SK-N-SH treated with all-trans-retinoic acid at 6 μM for 48 hours (cell line): ENCODE results near the gene TRIM13.
A peak's percentile ranks its signal among the peaks of the same experiment; 100 is the strongest.
"Not testable (repeated sequence)": the region's sequence is repeated elsewhere in the genome, so short reads cannot be mapped to it uniquely, and the experiment has no call there.

Experiments
- ATAC-seq: fragments of 200-7000 bp; cut with Tn5 transposase; 3 replicates; pipeline ENCODE4 v1.9.1; 2020; ENCODE audit warnings: mild to moderate bottlenecking, moderate library complexity
- ARNTL ChIP-seq: fragments of 450-650 bp; formaldehyde crosslinking; IDR thresholded peaks from 2 replicates; pipeline ENCODE4 v1.5.0; 2020; ENCODE audit warnings: low read depth, mild to moderate bottlenecking, moderate library complexity, borderline replicate concordance
- BACH2 ChIP-seq: fragments of 250-450 bp; sonication (Bioruptor Pico); IDR thresholded peaks from 2 replicates; pipeline ENCODE4 v1.9.0; 2021; ENCODE audit warnings: mild to moderate bottlenecking, borderline replicate concordance
- CREB5 ChIP-seq: fragments of 250-450 bp; sonication (Bioruptor Pico); IDR thresholded peaks from 2 replicates; pipeline ENCODE4 v1.5.1; 2020; ENCODE audit warnings: low read depth, mild to moderate bottlenecking, moderate library complexity
- CSDC2 ChIP-seq: fragments of 250-450 bp; sonication (Bioruptor Pico); IDR thresholded peaks from 2 replicates; pipeline ENCODE4 v1.5.0; 2020; ENCODE audit warnings: mild to moderate bottlenecking, moderate library complexity
- ESRRG ChIP-seq: fragments of 250-450 bp; sonication (Bioruptor Pico); IDR thresholded peaks from 2 replicates; pipeline ENCODE4 v1.6.1; 2021; ENCODE audit warnings: mild to moderate bottlenecking
- OSR1 ChIP-seq: fragments of 250-450 bp; sonication (Bioruptor Pico); IDR thresholded peaks from 2 replicates; pipeline ENCODE4 v1.8.0; 2022; ENCODE audit warnings: moderate library complexity, mild to moderate bottlenecking, inconsistent platforms
- PPARA ChIP-seq: fragments of 250-450 bp; sonication (Bioruptor Pico); IDR thresholded peaks from 2 replicates; pipeline ENCODE4 v1.5.0; 2020; ENCODE audit warnings: mild to moderate bottlenecking, borderline replicate concordance
- RARB ChIP-seq: fragments of 250-450 bp; sonication (Bioruptor Pico); IDR thresholded peaks from 2 replicates; pipeline ENCODE4 v1.8.0; 2021; ENCODE audit warnings: mild to moderate bottlenecking, moderate library complexity
- SNAI2 ChIP-seq: fragments of 250-450 bp; sonication (Bioruptor Pico); IDR thresholded peaks from 2 replicates; pipeline ENCODE4 v1.5.0; 2020; ENCODE audit warnings: mild to moderate bottlenecking, moderate library complexity
- TCF4 ChIP-seq: fragments of 250-450 bp; sonication (Bioruptor Pico); IDR thresholded peaks from 2 replicates; pipeline ENCODE4 v1.8.0; 2021; ENCODE audit warnings: mild to moderate bottlenecking, moderate library complexity, borderline replicate concordance
- TOX ChIP-seq: fragments of 250-450 bp; sonication (Bioruptor Pico); IDR thresholded peaks from 2 replicates; pipeline ENCODE4 v1.8.0; 2021; ENCODE audit warnings: mild to moderate bottlenecking, moderate library complexity, borderline replicate concordance
- ZC3H10 ChIP-seq: fragments of 250-450 bp; sonication (Bioruptor Pico); IDR thresholded peaks from 2 replicates; pipeline ENCODE4 v1.5.1; 2021; ENCODE audit warnings: mild to moderate bottlenecking, moderate library complexity
- ZFP3 ChIP-seq: fragments of 250-450 bp; sonication (Bioruptor Pico); IDR thresholded peaks from 2 replicates; pipeline ENCODE4 v1.5.0; 2020; ENCODE audit warnings: mild to moderate bottlenecking, moderate library complexity
- ZFP30 ChIP-seq: fragments of 450-650 bp; formaldehyde crosslinking; IDR thresholded peaks from 2 replicates; pipeline ENCODE4 v1.5.0; 2022; ENCODE audit warnings: mild to moderate bottlenecking, moderate library complexity
- ZNF565 ChIP-seq: fragments of 450-650 bp; formaldehyde crosslinking; conservative IDR thresholded peaks from 2 replicates; pipeline ENCODE4 v1.5.0; 2020; ENCODE audit warnings: low read depth, mild to moderate bottlenecking, moderate library complexity
- ZNF8 ChIP-seq: fragments of 450-650 bp; formaldehyde crosslinking; IDR thresholded peaks from 2 replicates; pipeline ENCODE4 v1.5.0; 2020; ENCODE audit warnings: mild to moderate bottlenecking, moderate library complexity
- TF ChIP-seq, protein P1 (sequence below): fragments of 250-450 bp; sonication (Bioruptor Pico); IDR thresholded peaks from 2 replicates; pipeline ENCODE4 v1.5.1; 2021; ENCODE audit warnings: mild to moderate bottlenecking, moderate library complexity
- TF ChIP-seq, protein P2 (sequence below): fragments of 250-450 bp; sonication (Bioruptor Pico); IDR thresholded peaks from 2 replicates; pipeline ENCODE4 v1.8.0; 2020; ENCODE audit warnings: mild to moderate bottlenecking, moderate library complexity, borderline replicate concordance
- TF ChIP-seq, protein P3 (sequence below): fragments of 250-450 bp; sonication (Bioruptor Pico); IDR thresholded peaks from 2 replicates; pipeline ENCODE4 v1.8.0; 2021; ENCODE audit warnings: low read depth, mild to moderate bottlenecking, moderate library complexity, borderline replicate concordance
- TF ChIP-seq, protein P4 (sequence below): fragments of 250-450 bp; sonication (Bioruptor Pico); IDR thresholded peaks from 2 replicates; pipeline ENCODE4 v1.5.0; 2020; ENCODE audit warnings: mild to moderate bottlenecking, moderate library complexity

Gene TRIM13

DNA sequence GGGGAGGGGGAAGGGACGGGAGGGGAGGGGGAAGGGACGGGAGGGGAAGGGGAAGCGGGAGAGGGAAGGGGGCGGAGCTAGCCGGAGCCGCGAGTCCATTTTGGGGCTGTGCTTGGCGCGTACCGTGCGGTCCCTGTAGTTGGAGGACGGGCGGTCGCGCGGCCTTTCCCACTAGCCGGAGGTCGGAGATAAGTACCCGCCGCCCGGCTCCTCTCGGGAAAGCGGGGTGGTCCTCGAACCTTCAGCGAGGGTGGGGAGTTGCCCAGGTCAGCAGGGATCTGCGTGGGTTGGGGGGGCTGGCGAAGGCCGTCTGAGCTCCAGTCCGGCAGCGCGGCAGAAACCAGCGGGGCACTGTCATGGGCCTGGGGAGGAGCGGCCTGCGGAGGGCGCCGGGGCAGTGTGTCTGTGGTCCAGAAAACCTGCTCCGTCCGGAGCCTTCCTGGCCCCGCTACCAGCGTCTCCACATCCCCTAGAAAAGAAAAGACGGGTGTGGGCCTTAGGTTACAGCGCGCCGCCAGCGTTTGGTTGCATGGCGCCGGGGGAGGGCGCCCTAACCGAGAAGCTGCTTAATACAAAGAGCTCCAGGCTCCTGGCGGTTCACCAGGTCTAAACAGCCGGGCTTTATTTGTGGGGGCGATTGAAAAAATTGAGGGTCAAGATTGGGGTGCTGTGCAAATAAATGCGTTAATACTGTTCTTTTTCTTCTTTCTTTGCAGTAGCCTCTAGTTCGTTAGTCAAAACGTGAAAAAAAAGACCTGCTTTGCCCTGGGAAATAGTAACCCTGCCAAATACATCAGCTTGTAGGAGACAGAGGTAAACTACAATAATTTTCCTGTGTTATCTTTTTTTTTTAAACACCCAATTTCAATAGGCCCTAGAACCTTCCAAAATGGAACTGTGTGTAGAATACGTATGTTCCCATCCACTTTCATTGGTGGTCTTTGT lies at the start of gene TRIM13:
Gene TRIM13, plus strand, starts transcription at position 92 of the 945 bp plus-strand sequence. CDS start 14,899 bp downstream, outside the sequence.
- peak; percentile 90 for ATAC-seq
- TF ChIP-seq, protein P1, sequence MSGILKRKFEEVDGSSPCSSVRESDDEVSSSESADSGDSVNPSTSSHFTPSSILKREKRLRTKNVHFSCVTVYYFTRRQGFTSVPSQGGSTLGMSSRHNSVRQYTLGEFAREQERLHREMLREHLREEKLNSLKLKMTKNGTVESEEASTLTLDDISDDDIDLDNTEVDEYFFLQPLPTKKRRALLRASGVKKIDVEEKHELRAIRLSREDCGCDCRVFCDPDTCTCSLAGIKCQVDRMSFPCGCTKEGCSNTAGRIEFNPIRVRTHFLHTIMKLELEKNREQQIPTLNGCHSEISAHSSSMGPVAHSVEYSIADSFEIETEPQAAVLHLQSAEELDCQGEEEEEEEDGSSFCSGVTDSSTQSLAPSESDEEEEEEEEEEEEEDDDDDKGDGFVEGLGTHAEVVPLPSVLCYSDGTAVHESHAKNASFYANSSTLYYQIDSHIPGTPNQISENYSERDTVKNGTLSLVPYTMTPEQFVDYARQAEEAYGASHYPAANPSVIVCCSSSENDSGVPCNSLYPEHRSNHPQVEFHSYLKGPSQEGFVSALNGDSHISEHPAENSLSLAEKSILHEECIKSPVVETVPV (CRISPR knock-in tag), result 0 out of 2 replicates have a peak, but pooled peaks have one; percentile 44
- TF ChIP-seq ZNF8 (no peak), ZFP3 (CRISPR knock-in tag) (no peak), OSR1 (CRISPR knock-in tag) (no peak), ZFP30 (CRISPR knock-in tag) (no peak)
- TF ChIP-seq, all 23 proteins: peak for 1

GRCh38 chr13:49948777-49949270 lies 48.0 kb upstream of the TRIM13 start:
- not testable (repeated sequence) for ATAC-seq

GRCh38 chr13:49951754-49952535 lies 44.9 kb upstream of the TRIM13 start:
- TF ChIP-seq ZC3H10, result no peak
- no peak for ATAC-seq

DNA sequence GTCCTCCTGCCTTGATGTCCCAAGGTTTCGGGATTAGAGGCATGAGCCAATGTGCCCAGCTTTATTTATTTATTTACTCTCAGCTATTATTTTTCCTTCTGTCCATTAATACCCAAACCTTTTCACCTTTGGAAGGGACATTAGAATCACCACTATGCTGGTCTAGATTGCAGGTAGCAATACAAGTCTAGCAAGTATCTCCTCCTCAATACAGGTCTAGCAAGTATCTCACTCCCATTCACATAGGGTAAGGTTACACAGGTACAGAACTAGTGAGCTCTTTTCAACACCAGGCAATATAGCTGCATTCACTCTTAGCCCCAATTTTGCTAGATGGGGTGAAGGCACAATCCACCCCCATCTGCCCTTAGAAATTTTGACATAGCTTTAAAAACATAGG lies 43.3 kb upstream of the TRIM13 start:
- no peak for ATAC-seq
- TF ChIP-seq ARNTL (CRISPR knock-in tag), result no peak
- no peak for TF ChIP-seq ZNF8
- TF ChIP-seq, protein P1 (CRISPR knock-in tag), result no peak
- no peak for TF ChIP-seq RARB (CRISPR knock-in tag)
- no peak for TF ChIP-seq ZFP30 (CRISPR knock-in tag)
- no peak for TF ChIP-seq ZNF565
- TF ChIP-seq, protein P2, sequence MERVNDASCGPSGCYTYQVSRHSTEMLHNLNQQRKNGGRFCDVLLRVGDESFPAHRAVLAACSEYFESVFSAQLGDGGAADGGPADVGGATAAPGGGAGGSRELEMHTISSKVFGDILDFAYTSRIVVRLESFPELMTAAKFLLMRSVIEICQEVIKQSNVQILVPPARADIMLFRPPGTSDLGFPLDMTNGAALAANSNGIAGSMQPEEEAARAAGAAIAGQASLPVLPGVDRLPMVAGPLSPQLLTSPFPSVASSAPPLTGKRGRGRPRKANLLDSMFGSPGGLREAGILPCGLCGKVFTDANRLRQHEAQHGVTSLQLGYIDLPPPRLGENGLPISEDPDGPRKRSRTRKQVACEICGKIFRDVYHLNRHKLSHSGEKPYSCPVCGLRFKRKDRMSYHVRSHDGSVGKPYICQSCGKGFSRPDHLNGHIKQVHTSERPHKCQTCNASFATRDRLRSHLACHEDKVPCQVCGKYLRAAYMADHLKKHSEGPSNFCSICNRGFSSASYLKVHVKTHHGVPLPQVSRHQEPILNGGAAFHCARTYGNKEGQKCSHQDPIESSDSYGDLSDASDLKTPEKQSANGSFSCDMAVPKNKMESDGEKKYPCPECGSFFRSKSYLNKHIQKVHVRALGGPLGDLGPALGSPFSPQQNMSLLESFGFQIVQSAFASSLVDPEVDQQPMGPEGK (CRISPR knock-in tag), result no peak
- TF ChIP-seq PPARA (CRISPR knock-in tag), result no peak
- no peak for TF ChIP-seq CREB5 (CRISPR knock-in tag)
- TF ChIP-seq OSR1 (CRISPR knock-in tag), result no peak
- TF ChIP-seq ZC3H10, result no peak
- no peak for TF ChIP-seq SNAI2 (CRISPR knock-in tag)
- TF ChIP-seq, protein P3, sequence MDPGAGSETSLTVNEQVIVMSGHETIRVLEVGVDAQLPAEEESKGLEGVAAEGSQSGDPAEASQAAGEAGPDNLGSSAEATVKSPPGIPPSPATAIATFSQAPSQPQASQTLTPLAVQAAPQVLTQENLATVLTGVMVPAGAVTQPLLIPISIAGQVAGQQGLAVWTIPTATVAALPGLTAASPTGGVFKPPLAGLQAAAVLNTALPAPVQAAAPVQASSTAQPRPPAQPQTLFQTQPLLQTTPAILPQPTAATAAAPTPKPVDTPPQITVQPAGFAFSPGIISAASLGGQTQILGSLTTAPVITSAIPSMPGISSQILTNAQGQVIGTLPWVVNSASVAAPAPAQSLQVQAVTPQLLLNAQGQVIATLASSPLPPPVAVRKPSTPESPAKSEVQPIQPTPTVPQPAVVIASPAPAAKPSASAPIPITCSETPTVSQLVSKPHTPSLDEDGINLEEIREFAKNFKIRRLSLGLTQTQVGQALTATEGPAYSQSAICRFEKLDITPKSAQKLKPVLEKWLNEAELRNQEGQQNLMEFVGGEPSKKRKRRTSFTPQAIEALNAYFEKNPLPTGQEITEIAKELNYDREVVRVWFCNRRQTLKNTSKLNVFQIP, result no peak
- TF ChIP-seq CSDC2 (CRISPR knock-in tag), result no peak
- TF ChIP-seq ESRRG (CRISPR knock-in tag), result no peak
- TF ChIP-seq, protein P4, sequence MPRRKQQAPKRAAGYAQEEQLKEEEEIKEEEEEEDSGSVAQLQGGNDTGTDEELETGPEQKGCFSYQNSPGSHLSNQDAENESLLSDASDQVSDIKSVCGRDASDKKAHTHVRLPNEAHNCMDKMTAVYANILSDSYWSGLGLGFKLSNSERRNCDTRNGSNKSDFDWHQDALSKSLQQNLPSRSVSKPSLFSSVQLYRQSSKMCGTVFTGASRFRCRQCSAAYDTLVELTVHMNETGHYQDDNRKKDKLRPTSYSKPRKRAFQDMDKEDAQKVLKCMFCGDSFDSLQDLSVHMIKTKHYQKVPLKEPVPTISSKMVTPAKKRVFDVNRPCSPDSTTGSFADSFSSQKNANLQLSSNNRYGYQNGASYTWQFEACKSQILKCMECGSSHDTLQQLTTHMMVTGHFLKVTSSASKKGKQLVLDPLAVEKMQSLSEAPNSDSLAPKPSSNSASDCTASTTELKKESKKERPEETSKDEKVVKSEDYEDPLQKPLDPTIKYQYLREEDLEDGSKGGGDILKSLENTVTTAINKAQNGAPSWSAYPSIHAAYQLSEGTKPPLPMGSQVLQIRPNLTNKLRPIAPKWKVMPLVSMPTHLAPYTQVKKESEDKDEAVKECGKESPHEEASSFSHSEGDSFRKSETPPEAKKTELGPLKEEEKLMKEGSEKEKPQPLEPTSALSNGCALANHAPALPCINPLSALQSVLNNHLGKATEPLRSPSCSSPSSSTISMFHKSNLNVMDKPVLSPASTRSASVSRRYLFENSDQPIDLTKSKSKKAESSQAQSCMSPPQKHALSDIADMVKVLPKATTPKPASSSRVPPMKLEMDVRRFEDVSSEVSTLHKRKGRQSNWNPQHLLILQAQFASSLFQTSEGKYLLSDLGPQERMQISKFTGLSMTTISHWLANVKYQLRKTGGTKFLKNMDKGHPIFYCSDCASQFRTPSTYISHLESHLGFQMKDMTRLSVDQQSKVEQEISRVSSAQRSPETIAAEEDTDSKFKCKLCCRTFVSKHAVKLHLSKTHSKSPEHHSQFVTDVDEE (CRISPR knock-in tag), result no peak
- TF ChIP-seq BACH2, result no peak
- no peak for TF ChIP-seq TOX (CRISPR knock-in tag)
- TF ChIP-seq TCF4 (CRISPR knock-in tag), result no peak
